Measurements from ENCODE around the gene ZNF618.

DNA sequence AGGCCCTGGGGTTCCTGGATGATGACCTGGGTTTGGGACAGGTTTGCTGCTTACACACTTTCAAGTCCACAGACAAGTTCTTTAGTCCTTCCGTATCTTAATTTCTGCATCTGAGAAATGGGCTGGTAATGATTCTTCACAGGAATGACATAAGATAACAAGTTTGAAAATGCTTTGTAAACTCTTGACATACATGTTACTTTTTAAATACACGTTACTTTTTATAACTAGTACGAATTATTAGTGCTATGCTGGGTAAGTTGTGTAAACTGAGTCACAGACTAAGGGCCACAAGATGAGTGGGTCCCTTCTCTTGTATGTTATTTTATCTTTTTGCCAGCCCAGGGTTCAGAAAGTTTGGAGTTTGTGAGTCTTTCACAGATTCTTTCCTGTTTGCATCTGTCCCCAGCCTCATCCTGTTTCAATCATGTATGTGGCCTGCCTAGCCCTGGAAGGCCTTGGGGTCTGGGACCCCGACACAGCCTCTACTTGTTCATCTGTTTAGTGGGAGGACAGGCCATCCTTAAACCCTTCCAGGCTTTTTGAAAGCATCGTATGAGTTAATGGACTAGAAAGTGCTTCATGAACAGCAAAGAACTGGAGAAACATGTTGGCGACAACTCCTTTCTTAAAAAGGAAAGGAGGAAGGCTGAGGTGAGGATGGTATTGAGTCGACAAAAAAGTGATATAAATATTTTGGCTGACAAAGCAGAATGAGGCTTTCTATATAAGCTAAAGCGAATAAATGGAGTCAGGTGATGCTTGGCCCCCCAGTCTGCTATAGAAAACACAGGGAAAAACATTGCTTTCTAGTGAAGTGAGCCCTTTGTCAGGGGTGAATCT is 9.3 kb downstream of the ZNF618 start:
- TF ChIP-seq CTCF (IDR thresholded peaks at IDR 0.05): no peak
- no peak for TF ChIP-seq POLR2A (IDR thresholded peaks at IDR 0.05)
- TF ChIP-seq POLR2AphosphoS5 (IDR thresholded peaks at IDR 0.05): no peak

Measured in prostate gland (tissue), 2 donors.